Lower leg skin (tissue), 4 donors: ENCODE measurements around the gene TEC. TPM values are rescaled to one million over a fixed set of nuclear protein-coding genes. Genes with fewer than 3 reads are reported as not detected.

ENCODE experiments used
- DNase-seq, 2 donors: peaks; one replicate each; pipeline ENCODE4 v3.0.0-alpha.2; 2019; ENCODE audit warnings: low spot score in 2 of 2
- H3K4me3 ChIP-seq: fragments of 200-600 bp; sonication (generic); 2 replicates; pipeline ENCODE4 v1.5.1; 2017; ENCODE audit warnings: mild to moderate bottlenecking, low read depth; ENCODE audit not compliant: poor library complexity, severe bottlenecking
- CTCF ChIP-seq, 3 donors: fragments of 450-650 bp; IDR thresholded peaks; one replicate each; pipeline ENCODE4 v1.5.1; 2016; ENCODE audit warnings: antibody characterized with exemption in 3 of 3, mild to moderate bottlenecking in 3 of 3, moderate library complexity in 2 of 3
- POLR2A ChIP-seq, 2 donors: fragments of 450-650 bp; IDR thresholded peaks; one replicate each; pipeline ENCODE4 v1.6.1; 2016 to 2017; ENCODE audit warnings: antibody characterized with exemption in 2 of 2, mild to moderate bottlenecking in 1 of 2, moderate library complexity in 1 of 2
- WGBS, 2 donors: methylation state at CpG; one replicate each; pipeline ENCODE4 v1.1.5; 2018; 5-methylcytosine and 5-hydroxymethylcytosine counted together
- intact Hi-C: fragments of 100-400 bp; cut with DNase I; formaldehyde crosslinking; loops from one replicate; pipeline ENCODE4 v1.15.0; 2023; ENCODE audit warnings: low total_unique reads
- total RNA-seq, 4 donors: library from RNA; depleted of rRNA; stranded (reverse); fragments of >200 nt; gene quantifications; one replicate each; pipeline ENCODE4 v1.1.0, GENCODE V29; 2016

The TEC gene
- total RNA-seq, 4 donors from 2014 or later: 6.8 to 10.5 (median 8.8) TPM

DNA sequence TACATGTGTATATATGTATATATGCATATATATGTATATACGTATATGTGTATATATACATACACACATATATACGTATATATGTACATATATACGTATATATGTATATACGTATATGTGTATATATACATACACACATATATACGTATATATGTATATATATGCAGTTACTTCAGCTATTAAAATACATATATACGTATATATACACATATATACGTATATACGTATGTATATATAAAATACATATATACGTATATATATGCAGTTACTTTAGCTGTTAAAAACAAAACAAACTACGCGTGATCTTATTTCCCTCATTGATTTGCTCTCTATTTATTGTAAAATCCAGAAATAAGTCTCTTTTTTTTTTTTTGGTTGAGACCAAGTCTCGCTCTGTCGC lies 149.5 kb downstream of the TEC start:
- WGBS, 2 donors: 83 to 96% methylated on average over 13 of the region's 13 CpGs
- intact Hi-C loops: no loop called here
- TF ChIP-seq POLR2A (IDR thresholded peaks at IDR 0.05) (no peak), CTCF (IDR thresholded peaks at IDR 0.05) (no peak)
- DNase-seq: no peak
- no peak overlapping the region for H3K4me3 ChIP-seq

DNA sequence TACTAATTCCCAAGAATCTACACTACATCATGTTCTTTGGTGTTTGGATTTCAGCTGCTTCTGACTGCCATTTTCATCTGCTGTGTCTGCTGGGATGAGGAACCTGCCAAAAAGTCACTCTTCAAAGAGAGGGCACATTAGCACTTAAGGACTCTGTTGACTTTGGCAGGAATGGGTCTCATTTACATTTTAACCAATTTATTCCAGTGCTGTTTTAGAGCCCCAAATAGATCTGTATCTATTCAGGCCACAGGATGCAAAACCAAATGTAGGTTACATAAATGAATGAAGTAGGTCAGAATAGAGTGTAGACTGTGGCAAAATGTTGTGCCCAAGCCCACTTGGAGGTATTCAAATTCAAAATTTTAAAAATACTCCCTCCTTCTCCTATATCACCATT lies 150.0 kb downstream of the TEC start:
- no peak overlapping the region for H3K4me3 ChIP-seq
- no peak for TF ChIP-seq POLR2A (IDR thresholded peaks at IDR 0.05)
- TF ChIP-seq CTCF (IDR thresholded peaks at IDR 0.05): no peak

DNA sequence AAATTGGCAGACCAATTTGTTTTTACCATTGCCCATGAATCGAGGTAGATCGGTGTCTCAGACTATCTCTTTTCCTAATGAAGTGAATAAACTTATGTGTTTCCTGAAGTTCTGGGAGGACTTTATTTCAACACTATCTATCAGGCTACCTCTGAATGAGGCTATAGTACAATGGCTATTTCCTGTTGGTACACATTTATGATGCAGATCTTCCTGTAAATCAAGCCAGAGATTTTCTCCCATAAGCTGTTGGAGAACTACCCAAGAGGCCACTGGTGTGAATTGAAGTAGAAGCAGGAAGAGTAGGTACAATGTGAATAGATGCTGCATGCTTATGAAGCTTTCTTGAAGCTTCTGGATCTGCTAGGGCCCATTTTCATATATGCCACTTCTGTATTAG lies 151.6 kb downstream of the TEC start:
- no peak overlapping the region for H3K4me3 ChIP-seq
- TF ChIP-seq CTCF (IDR thresholded peaks at IDR 0.05): no peak
- no peak for TF ChIP-seq POLR2A (IDR thresholded peaks at IDR 0.05)
- DNase-seq: no peak
- 77 to 92% methylated on average over 2 of the region's 2 CpGs for WGBS, 2 donors
- intact Hi-C loops: no loop called here

More for the DNA sequence above, 150.0 kb downstream of the TEC start:
- intact Hi-C loops: no loop called here
- DNase-seq: no peak

GRCh38 chr4:48116582-48116981 lies 153.1 kb downstream of the TEC start:
- DNase-seq: no peak
- H3K4me3 ChIP-seq: no peak overlapping the region
- 76 to 80% methylated on average over 3 of the region's 3 CpGs for WGBS, 2 donors
- TF ChIP-seq POLR2A (IDR thresholded peaks at IDR 0.05): no peak
- TF ChIP-seq CTCF (IDR thresholded peaks at IDR 0.05): no peak
- intact Hi-C loops: no loop called here

- 90 to 92% methylated on average over 6 of the region's 6 CpGs for WGBS, 2 donors
- intact Hi-C loops: no loop called here
- DNase-seq: no peak
- no peak for TF ChIP-seq POLR2A (IDR thresholded peaks at IDR 0.05)
- no peak for TF ChIP-seq CTCF (IDR thresholded peaks at IDR 0.05)
- H3K4me3 ChIP-seq: no peak overlapping the region
These were observed 155.2 kb downstream of the TEC start for GRCh38 chr4:48114412-48114811.

DNA sequence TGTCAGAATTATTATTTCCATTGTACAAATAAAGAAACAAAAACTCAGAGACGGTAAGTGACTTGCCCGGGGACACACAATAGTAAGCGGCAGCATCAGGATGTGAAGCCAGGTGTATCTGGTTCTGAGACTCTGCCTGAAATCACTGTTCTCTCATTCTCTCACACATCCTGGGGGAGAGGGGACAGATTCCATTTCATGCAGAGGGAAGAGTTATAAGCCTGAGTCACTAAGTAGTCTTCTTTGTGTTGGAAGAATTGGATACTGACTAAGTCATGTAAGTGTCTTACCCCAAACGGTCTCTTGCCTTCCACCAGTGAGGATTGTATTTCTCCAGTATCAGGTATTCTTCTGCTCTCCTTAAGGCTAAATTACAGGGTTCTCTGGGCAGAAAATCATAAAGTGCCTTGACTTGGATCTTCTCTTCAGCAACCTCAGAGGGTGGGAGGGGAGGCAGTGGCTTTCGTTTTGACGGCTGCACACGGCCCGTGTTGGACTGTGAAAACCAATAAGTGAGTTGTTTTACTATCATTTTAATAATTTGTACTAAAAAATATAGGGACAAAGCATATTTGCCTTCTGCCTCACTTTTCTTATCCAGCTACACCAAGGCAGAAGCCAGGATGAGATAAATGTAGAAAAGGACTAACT lies 157.5 kb downstream of the TEC start:
- no peak overlapping the region for H3K4me3 ChIP-seq
- 83 to 87% methylated on average over 8 of the region's 8 CpGs for WGBS, 2 donors
- DNase-seq: no peak
- intact Hi-C loops: no loop called here
- TF ChIP-seq CTCF (IDR thresholded peaks at IDR 0.05) (no peak), POLR2A (IDR thresholded peaks at IDR 0.05) (no peak)
